Measurements from ENCODE around the gene DNAJC1. TPM values are rescaled to one million over a fixed set of nuclear protein-coding genes. Genes with fewer than 3 reads are reported as not detected.

DNAJC1 gene
- total RNA-seq, 1 experiment from 2014 or later, result 13.2 TPM

DNA sequence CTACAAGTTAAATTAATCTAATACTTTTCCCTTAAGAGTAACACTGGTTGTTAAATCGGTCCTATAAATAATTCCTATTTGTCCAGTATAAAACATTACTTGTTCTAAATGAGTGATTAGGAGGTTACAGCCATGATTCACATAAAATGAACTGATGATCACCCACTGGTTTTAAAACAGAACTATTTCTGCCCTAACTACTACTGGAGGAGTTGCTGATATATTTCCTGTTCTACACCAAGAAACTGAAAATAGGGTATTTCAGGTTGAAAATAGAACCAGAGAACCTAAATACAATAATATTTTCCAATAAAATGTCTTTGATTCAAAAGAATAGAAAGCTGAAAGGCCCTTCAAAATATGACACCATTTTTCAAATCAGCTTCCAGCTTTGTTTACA is 30.9 kb downstream of the DNAJC1 start:
- Mint-ChIP-seq H3K4me1 (peaks cover 26% of the 10 kb centered on the region), H3K27ac (no peak overlapping the region), H3K27me3 (ENCODE audit: low read depth) (no peaks in the 10 kb centered on the region), H3K4me3 (no peak overlapping the region), H3K36me3 (peaks cover 2% of the 10 kb centered on the region; the same call in 1 of the 2 replicates), H3K9me3 (no peaks in the 10 kb centered on the region; the same call in 1 of the 2 replicates)
- ChIA-PET POLR2A (no interaction called here), CTCF (no interaction called here)
- TF ChIP-seq EMX1 (CRISPR knock-in tag; IDR thresholded peaks at IDR 0.05) (no peak), CREB1 (CRISPR knock-in tag; IDR thresholded peaks at IDR 0.05) (no peak), FOXJ3 (CRISPR knock-in tag; IDR thresholded peaks at IDR 0.05; ENCODE audit: borderline replicate concordance) (no peak), MYBL2 (CRISPR knock-in tag; IDR thresholded peaks at IDR 0.05) (no peak), JUN (CRISPR knock-in tag; IDR thresholded peaks at IDR 0.05) (no peak), OVOL2 (CRISPR knock-in tag; IDR thresholded peaks at IDR 0.05; ENCODE audit: borderline replicate concordance) (no peak), IRF2 (CRISPR knock-in tag; IDR thresholded peaks at IDR 0.05; ENCODE audit: borderline replicate concordance, low read depth) (no peak)
- TF ChIP-seq, protein P1, sequence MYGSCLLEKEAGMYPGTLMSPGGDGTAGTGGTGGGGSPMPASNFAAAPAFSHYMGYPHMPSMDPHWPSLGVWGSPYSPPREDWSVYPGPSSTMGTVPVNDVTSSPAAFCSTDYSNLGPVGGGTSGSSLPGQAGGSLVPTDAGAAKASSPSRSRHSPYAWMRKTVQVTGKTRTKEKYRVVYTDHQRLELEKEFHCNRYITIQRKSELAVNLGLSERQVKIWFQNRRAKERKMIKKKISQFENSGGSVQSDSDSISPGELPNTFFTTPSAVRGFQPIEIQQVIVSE (CRISPR knock-in tag; IDR thresholded peaks at IDR 0.05; ENCODE audit: borderline replicate concordance), result no peak
- ATAC-seq (no peak), DNase-seq (ENCODE audit: low spot score) (no peak)

DNA sequence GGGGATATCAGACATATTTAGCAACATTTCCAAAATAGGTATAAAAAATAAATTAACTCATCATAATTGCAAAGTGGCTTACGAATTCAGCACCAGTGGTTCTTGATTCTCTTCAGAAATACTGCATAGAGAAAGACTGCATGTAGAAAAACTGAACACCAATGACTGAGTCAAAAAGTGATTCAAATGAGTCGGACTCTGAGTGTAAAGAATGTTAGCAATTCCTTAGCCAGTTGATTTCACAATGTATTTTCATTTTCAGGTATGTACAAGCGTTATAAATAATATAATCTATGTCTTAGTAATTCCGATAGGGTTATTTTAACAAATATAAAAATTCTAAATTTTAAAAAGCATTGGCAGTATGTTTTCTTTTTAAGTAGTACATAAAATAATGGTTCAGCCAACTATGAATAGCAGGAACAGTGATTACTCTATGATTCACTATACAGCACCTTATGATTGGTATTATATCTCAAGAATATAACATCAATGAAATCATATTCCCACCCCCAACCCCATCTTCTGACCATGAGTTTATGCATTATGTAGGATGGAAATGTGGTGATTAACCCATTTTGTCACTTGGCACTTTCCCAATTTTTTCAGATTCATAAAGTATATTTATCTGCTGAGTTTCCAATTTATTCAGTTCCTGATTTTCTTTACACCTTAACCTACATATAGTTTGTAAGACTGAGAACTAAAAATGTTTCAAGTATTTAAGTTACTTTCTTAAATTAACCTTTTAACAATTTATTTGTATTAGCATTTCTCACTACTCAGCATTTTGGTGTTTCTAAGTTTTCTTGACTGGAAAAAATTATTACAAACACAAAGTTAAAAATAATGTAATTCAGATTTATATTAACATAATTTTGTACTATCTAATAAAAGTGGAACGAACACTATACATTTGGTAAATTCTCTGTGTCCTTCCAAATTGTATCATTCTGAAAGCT is 33.9 kb downstream of the DNAJC1 start:
- ATAC-seq (no peak), DNase-seq (ENCODE audit: low spot score) (no peak)
- ChIA-PET POLR2A (no interaction called here), CTCF (no interaction called here)
- Mint-ChIP-seq H3K9me3 (peaks cover 12% of the 10 kb centered on the region), H3K27me3 (ENCODE audit: low read depth) (no peaks in the 10 kb centered on the region; the same call in 1 of the 2 replicates), H3K27ac (no peak overlapping the region), H3K4me3 (no peak overlapping the region), H3K4me1 (no peaks in the 10 kb centered on the region), H3K36me3 (peaks cover 8% of the 10 kb centered on the region)
- TF ChIP-seq FOXK1 (CRISPR knock-in tag; IDR thresholded peaks at IDR 0.05) (no peak), ZNF219 (CRISPR knock-in tag; IDR thresholded peaks at IDR 0.05; ENCODE audit: borderline replicate concordance) (no peak), GRHL2 (CRISPR knock-in tag; IDR thresholded peaks at IDR 0.05; ENCODE audit: insufficient replicate concordance, severe bottlenecking) (no peak), NFE2L1 (CRISPR knock-in tag; IDR thresholded peaks at IDR 0.05) (no peak), ZNF416 (CRISPR knock-in tag; IDR thresholded peaks at IDR 0.05) (no peak), JUN (CRISPR knock-in tag; IDR thresholded peaks at IDR 0.05) (no peak)

DNA sequence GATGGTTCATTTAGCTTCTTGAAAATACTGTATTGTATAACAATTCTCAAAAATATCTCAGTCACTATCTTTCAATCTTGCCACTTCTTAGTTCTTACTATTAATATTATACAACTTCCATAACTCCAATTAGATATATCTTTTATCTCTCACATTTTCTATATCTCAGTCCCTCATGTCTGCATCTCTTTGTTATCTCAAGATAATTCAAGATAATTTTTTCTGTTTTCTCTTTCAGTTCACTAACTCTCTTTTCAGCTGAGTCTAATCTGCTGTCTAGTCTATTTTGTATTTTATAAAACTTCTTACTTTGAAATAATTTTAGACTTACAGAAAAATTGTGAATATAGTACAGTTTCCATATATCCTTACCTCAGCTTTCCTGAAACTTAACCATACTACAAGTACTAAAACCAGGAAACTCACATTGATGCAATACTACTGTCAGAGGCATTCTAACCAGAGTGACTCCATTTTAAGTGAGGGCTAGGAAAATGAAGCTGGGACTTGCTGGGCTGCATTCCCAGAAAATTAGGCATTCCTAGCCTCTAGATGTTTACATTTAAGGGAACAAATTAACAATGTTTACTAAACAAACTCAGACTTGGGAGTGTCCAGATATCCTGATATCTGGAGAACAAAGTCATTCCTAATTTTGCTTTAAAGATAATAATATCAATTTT is 38.4 kb downstream of the DNAJC1 start:
- POLR2A ChIA-PET, result interaction anchor here (0.7 kb wide), 1 partner anchor 355 kb away, joined by 5 read pairs; no protein-coding TSS in a partner anchor
- H3K27me3 Mint-ChIP-seq (ENCODE audit: low read depth), result no peaks in the 10 kb centered on the region; the same call in 1 of the 2 replicates
- H3K27ac Mint-ChIP-seq, result no peak overlapping the region
- CTCF ChIA-PET, result no interaction called here
- peaks cover 3% of the 10 kb centered on the region; the same call in 1 of the 2 replicates for H3K4me1 Mint-ChIP-seq
- DNase-seq (ENCODE audit: low spot score) (no peak), ATAC-seq (no peak)
- peaks cover 13% of the 10 kb centered on the region for H3K9me3 Mint-ChIP-seq
- H3K36me3 Mint-ChIP-seq, result peaks cover 7% of the 10 kb centered on the region
- no peak overlapping the region for H3K4me3 Mint-ChIP-seq
- TF ChIP-seq TP53 (CRISPR knock-in tag; IDR thresholded peaks at IDR 0.05), result no peak
- TF ChIP-seq CBFB (CRISPR knock-in tag; IDR thresholded peaks at IDR 0.05; ENCODE audit: low read depth), result no peak
- no peak for TF ChIP-seq FOXJ3 (CRISPR knock-in tag; IDR thresholded peaks at IDR 0.05; ENCODE audit: borderline replicate concordance)
- TF ChIP-seq, protein P2, sequence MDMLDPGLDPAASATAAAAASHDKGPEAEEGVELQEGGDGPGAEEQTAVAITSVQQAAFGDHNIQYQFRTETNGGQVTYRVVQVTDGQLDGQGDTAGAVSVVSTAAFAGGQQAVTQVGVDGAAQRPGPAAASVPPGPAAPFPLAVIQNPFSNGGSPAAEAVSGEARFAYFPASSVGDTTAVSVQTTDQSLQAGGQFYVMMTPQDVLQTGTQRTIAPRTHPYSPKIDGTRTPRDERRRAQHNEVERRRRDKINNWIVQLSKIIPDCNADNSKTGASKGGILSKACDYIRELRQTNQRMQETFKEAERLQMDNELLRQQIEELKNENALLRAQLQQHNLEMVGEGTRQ (CRISPR knock-in tag; IDR thresholded peaks at IDR 0.05), result no peak
- TF ChIP-seq, protein P3, sequence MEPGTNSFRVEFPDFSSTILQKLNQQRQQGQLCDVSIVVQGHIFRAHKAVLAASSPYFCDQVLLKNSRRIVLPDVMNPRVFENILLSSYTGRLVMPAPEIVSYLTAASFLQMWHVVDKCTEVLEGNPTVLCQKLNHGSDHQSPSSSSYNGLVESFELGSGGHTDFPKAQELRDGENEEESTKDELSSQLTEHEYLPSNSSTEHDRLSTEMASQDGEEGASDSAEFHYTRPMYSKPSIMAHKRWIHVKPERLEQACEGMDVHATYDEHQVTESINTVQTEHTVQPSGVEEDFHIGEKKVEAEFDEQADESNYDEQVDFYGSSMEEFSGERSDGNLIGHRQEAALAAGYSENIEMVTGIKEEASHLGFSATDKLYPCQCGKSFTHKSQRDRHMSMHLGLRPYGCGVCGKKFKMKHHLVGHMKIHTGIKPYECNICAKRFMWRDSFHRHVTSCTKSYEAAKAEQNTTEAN (CRISPR knock-in tag; IDR thresholded peaks at IDR 0.05), result no peak
- TF ChIP-seq, protein P4, sequence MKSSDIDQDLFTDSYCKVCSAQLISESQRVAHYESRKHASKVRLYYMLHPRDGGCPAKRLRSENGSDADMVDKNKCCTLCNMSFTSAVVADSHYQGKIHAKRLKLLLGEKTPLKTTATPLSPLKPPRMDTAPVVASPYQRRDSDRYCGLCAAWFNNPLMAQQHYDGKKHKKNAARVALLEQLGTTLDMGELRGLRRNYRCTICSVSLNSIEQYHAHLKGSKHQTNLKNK (CRISPR knock-in tag; IDR thresholded peaks at IDR 0.05), result no peak
- no peak for TF ChIP-seq FOXK1 (CRISPR knock-in tag; IDR thresholded peaks at IDR 0.05)
- no peak for TF ChIP-seq NR1H2 (CRISPR knock-in tag; IDR thresholded peaks at IDR 0.05)
- TF ChIP-seq, protein P5, sequence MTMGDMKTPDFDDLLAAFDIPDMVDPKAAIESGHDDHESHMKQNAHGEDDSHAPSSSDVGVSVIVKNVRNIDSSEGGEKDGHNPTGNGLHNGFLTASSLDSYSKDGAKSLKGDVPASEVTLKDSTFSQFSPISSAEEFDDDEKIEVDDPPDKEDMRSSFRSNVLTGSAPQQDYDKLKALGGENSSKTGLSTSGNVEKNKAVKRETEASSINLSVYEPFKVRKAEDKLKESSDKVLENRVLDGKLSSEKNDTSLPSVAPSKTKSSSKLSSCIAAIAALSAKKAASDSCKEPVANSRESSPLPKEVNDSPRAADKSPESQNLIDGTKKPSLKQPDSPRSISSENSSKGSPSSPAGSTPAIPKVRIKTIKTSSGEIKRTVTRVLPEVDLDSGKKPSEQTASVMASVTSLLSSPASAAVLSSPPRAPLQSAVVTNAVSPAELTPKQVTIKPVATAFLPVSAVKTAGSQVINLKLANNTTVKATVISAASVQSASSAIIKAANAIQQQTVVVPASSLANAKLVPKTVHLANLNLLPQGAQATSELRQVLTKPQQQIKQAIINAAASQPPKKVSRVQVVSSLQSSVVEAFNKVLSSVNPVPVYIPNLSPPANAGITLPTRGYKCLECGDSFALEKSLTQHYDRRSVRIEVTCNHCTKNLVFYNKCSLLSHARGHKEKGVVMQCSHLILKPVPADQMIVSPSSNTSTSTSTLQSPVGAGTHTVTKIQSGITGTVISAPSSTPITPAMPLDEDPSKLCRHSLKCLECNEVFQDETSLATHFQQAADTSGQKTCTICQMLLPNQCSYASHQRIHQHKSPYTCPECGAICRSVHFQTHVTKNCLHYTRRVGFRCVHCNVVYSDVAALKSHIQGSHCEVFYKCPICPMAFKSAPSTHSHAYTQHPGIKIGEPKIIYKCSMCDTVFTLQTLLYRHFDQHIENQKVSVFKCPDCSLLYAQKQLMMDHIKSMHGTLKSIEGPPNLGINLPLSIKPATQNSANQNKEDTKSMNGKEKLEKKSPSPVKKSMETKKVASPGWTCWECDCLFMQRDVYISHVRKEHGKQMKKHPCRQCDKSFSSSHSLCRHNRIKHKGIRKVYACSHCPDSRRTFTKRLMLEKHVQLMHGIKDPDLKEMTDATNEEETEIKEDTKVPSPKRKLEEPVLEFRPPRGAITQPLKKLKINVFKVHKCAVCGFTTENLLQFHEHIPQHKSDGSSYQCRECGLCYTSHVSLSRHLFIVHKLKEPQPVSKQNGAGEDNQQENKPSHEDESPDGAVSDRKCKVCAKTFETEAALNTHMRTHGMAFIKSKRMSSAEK (CRISPR knock-in tag; IDR thresholded peaks at IDR 0.05; ENCODE audit: borderline replicate concordance), result no peak
- no peak for TF ChIP-seq GABPB1 (CRISPR knock-in tag; IDR thresholded peaks at IDR 0.05)
- TF ChIP-seq, protein P6, sequence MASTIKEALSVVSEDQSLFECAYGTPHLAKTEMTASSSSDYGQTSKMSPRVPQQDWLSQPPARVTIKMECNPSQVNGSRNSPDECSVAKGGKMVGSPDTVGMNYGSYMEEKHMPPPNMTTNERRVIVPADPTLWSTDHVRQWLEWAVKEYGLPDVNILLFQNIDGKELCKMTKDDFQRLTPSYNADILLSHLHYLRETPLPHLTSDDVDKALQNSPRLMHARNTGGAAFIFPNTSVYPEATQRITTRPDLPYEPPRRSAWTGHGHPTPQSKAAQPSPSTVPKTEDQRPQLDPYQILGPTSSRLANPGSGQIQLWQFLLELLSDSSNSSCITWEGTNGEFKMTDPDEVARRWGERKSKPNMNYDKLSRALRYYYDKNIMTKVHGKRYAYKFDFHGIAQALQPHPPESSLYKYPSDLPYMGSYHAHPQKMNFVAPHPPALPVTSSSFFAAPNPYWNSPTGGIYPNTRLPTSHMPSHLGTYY (CRISPR knock-in tag; IDR thresholded peaks at IDR 0.05), result no peak

Data from WTC11 (cell line).